NCI-H345 (cell line): ENCODE measurements around the gene CLCNKA.
A peak's percentile ranks its signal among the peaks of the same experiment; 100 is the strongest.

Experiments
- DNase-seq: peaks from one replicate; lab custom pipeline; 2025; lab: John Stamatoyannopoulos, UW

The CLCNKA gene

DNA sequence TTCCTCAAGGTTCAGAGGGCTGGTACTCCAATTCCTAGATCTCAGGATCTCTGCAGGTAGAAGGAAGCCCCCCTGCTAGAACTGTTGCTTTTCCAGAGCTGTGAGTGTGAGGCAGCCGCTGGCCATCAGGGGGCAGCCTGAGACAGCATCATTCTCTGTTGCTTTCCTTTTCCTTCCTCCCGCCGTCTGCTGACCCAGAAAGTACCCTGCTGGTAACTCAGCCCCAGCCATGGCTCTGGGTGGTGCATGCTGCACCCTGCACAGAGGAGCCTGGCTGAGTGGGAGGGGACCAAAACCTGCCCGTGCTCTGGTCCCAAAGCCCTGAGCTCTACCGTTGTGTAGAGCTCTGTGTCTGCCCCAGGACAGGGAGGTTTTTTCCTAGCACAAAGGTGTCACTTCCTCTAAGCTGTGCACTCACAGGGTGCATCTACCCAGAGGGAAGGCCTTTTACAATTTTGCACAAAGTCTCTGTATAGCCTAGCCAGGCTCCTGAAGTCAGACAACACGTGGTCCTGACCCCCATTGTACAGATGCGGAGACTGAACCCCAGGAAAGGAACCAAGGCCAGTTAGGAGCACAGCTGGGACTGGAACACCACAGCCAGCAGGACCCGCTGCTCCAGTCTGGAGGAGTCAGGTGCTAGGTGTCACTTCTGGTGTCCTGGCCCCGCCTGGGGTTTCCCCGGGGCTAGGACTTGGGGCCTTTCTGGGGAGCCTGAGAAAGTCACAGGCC lies 57.3 kb downstream of the CLCNKA start:
- DNase-seq, result peak; percentile 71

DNA sequence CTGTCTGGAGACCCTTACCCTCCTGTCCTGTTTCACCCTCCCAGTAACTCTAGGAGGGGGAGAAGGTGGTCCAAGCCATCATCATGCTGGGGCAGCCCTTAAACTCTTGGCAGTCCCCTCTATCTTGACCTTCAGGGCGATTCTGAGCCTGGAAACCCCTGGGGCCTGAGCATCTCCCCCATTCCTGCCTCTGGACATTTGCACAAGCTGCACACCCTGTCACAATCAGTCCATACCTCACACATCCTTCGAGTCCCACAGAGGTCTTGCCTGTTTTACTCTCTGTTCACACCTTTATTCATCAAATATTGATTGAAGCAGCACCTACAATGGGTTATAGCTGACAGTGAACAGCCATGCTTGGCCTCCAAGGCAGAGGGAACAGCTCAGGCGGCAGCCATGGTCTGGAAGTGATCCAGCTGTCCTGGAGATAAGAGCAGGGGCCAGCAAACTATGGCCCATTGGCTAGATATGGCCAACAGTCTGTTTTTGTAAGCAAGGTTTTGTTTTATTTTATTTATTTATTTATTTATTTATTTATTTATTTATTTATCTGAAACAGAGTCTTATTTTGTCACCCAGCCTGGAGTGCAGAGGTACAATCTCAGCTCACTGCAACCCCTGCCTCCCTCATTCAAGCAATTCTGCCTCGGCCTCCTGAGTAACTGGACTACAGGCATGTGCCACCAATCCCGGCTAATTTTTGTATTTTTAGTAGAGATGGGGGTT lies 58.8 kb downstream of the CLCNKA start:
- DNase-seq, result no peak

GRCh38 chr1:16081636-16082035 lies 59.8 kb downstream of the CLCNKA start:
- DNase-seq, result no peak

DNA sequence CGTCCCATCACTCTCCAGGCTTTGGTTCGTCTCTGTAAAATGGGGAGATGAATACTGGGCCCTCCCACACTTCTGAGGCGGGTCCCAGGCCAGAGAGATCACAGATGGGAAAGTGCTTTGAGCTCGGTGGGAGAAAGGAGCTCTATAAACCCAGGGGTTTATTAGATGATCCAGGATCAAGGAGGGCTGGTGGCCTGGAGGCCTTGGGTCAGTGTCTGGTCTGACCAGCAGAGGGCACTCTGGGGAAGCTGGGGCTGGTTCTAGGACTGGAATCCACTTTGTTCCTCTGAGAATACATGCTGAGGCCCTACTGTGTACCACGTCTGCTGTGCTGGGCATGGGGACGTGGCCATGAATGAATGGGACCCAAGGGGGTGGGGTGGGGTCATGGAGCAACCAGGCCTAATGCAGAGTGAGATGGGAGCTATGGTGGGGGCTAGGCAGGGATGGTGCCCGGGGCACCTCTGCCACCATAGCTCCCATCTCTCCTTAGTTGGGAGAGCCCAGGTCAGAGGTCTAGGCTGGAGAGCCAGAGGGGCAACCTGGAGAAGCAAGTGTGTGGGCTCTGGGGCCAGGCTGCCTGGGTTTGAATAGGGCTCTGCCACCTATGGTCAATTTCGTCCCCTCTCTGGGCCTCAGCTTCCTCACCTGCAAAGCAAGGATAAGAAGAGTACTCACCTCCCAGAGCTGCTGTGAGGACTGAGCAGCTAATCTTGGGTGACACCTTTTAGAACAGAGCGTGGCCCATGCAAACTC lies 60.6 kb downstream of the CLCNKA start:
- DNase-seq, result peak; percentile 41

GRCh38 chr1:16083486-16083885 lies 61.6 kb downstream of the CLCNKA start:
- no peak for DNase-seq
